ENCODE measurements around the gene FSCN2. TPM values are rescaled to one million over a fixed set of nuclear protein-coding genes. Genes with fewer than 3 reads are reported as not detected.

The FSCN2 gene
- total and polyA plus RNA-seq, 2 experiments from 2014 or later, result 0.13 to 1.6 TPM

- H3K4me3 Mint-ChIP-seq, result no peak overlapping the region
- H3K27ac ChIP-seq (ENCODE audit: low read depth), result no peak overlapping the region
These were observed 25.6 kb upstream of the FSCN2 start for GRCh38 chr17:81502471-81503017.

GRCh38 chr17:81503619-81504018 lies 24.6 kb upstream of the FSCN2 start:
- H3K27me3 Mint-ChIP-seq (ENCODE audit: insufficient read depth, low read depth, poor library complexity), result peaks cover 29% of the 10 kb centered on the region
- Histone ChIP-seq H4K20me1 (replicated peaks; ENCODE audit: insufficient read depth) (no peaks in the 10 kb centered on the region), H3K27ac (ENCODE audit: low read depth) (no peak overlapping the region), H3K4me2 (no peak overlapping the region), H3K4me1 (ENCODE audit: insufficient read depth) (peaks cover 6% of the 10 kb centered on the region; the same call in 1 of the 2 replicates), H3K9me2 (ENCODE audit: insufficient read depth) (no peaks in the 10 kb centered on the region), H3K27me3 (ENCODE audit: insufficient read depth) (no peaks in the 10 kb centered on the region), H3K36me3 (ENCODE audit: insufficient read depth) (0 out of 2 replicates have a peak, but pooled peaks cover 2% of the 10 kb centered on the region), H2AFZ (no peak overlapping the region), H3K4me3 (no peak overlapping the region), H3K79me2 (replicated peaks; ENCODE audit: insufficient read depth) (no peaks in the 10 kb centered on the region), H3F3A (replicated peaks; ENCODE audit: low read depth) (peaks cover 12% of the 10 kb centered on the region)
- peaks cover 12% of the 10 kb centered on the region; the same call in 2 of the 3 replicates for H3K9me3 Mint-ChIP-seq
- DNase-seq (ENCODE audit: low spot score), result no peak
- no peak overlapping the region for H3K27ac Mint-ChIP-seq
- H3K4me1 Mint-ChIP-seq, result peaks cover 3% of the 10 kb centered on the region; the same call in 1 of the 3 replicates
- no peak for ATAC-seq
- no peak overlapping the region for H3K4me3 Mint-ChIP-seq
- H3K36me3 Mint-ChIP-seq (ENCODE audit: low read depth), result peaks cover 12% of the 10 kb centered on the region
- TF ChIP-seq JUNB (IDR thresholded peaks at IDR 0.05; ENCODE audit: unreplicated experiment) (no peak), NANOG (IDR thresholded peaks at IDR 0.05; ENCODE audit: borderline replicate concordance) (no peak), ETS1 (IDR thresholded peaks at IDR 0.05) (no peak), REST (IDR thresholded peaks at IDR 0.05; ENCODE audit: unreplicated experiment) (no peak), EZH2 (IDR thresholded peaks at IDR 0.05; ENCODE audit: low read depth, unreplicated experiment) (no peak), CTCF (conservative IDR thresholded peaks at IDR 0.05; ENCODE audit: low read depth in 2 of 2) (no peak), ZNF462 (CRISPR knock-in tag; IDR thresholded peaks at IDR 0.05) (no peak), ZNF114 (CRISPR knock-in tag; IDR thresholded peaks at IDR 0.05) (no peak)

More at GRCh38 chr17:81502471-81503017, 25.6 kb upstream of the FSCN2 start:
- Histone ChIP-seq H4K20me1 (replicated peaks; ENCODE audit: insufficient read depth) (no peaks in the 10 kb centered on the region), H3K27me3 (ENCODE audit: insufficient read depth) (no peaks in the 10 kb centered on the region), H3K36me3 (ENCODE audit: insufficient read depth) (no peaks in the 10 kb centered on the region), H3K9me2 (ENCODE audit: insufficient read depth) (no peaks in the 10 kb centered on the region), H3K4me1 (ENCODE audit: insufficient read depth) (peaks cover 6% of the 10 kb centered on the region; the same call in 1 of the 2 replicates), H3K79me2 (replicated peaks; ENCODE audit: insufficient read depth) (no peaks in the 10 kb centered on the region), H3K4me3 (no peak overlapping the region), H3F3A (replicated peaks; ENCODE audit: low read depth) (0 out of 2 replicates have a peak, but pooled peaks cover 8% of the 10 kb centered on the region), H2AFZ (no peak overlapping the region), H3K4me2 (no peak overlapping the region)
- H3K9me3 Mint-ChIP-seq, result peaks cover 1% of the 10 kb centered on the region; the same call in 2 of the 3 replicates
- 0 out of 3 replicates have a peak, but pooled peaks cover 3% of the 10 kb centered on the region for H3K4me1 Mint-ChIP-seq
- no peak overlapping the region for H3K27ac Mint-ChIP-seq
- DNase-seq (ENCODE audit: low spot score) (no peak), ATAC-seq (no peak)
- TF ChIP-seq STAT1 (IDR thresholded peaks at IDR 0.05; ENCODE audit: unreplicated experiment), result no peak
- peaks cover 1% of the 10 kb centered on the region; the same call in 2 of the 3 replicates for H3K36me3 Mint-ChIP-seq (ENCODE audit: low read depth)
- H3K27me3 Mint-ChIP-seq (ENCODE audit: insufficient read depth, low read depth, poor library complexity), result peaks cover 20% of the 10 kb centered on the region
